Neuronal stem cell (in vitro differentiated cells): ENCODE measurements around the gene WDR45B.

Experiments used
- DNase-seq: peaks from one replicate; pipeline ENCODE4 v3.0.0-alpha.2; 2013; ENCODE audit warnings: low spot score
- H2AFZ ChIP-seq: one replicate; pipeline ENCODE4 v1.6.1; 2013; ENCODE audit warnings: mild to moderate bottlenecking, low read length, inconsistent platforms
- H2AK5ac ChIP-seq: 2 replicates; pipeline ENCODE4 v1.6.1; 2013; ENCODE audit warnings: low read depth, mild to moderate bottlenecking, inconsistent platforms, low read length, moderate library complexity, mixed read lengths
- H2BK120ac ChIP-seq: 2 replicates; pipeline ENCODE4 v1.6.1; 2013; ENCODE audit warnings: low read depth, mild to moderate bottlenecking, inconsistent platforms, low read length, moderate library complexity, mixed read lengths
- H2BK12ac ChIP-seq: one replicate; pipeline ENCODE4 v1.6.1; 2013; ENCODE audit warnings: low read length, inconsistent platforms
- H2BK15ac ChIP-seq: 2 replicates; pipeline ENCODE4 v1.6.1; 2013; ENCODE audit warnings: mild to moderate bottlenecking, low read length, inconsistent platforms, mixed read lengths
- H2BK5ac ChIP-seq: one replicate; pipeline ENCODE4 v1.6.1; 2013; ENCODE audit warnings: inconsistent platforms, mild to moderate bottlenecking, low read length, moderate library complexity
- H3K14ac ChIP-seq: one replicate; pipeline ENCODE4 v1.6.1; 2013; ENCODE audit warnings: low read length, inconsistent platforms
- H3K18ac ChIP-seq: 2 replicates; pipeline ENCODE4 v1.6.1; 2013; ENCODE audit warnings: low read length, inconsistent platforms
- H3K23ac ChIP-seq: 2 replicates; pipeline ENCODE4 v1.6.1; 2013; ENCODE audit warnings: low read depth, mild to moderate bottlenecking, mixed read lengths, low read length, inconsistent platforms; ENCODE audit not compliant: poor library complexity
- H3K27ac ChIP-seq: replicated peaks from 3 replicates; pipeline ENCODE4 v1.5.1; 2013; ENCODE audit warnings: low read length, inconsistent platforms
- H3K27me3 ChIP-seq, 3 experiments: 2 replicates each; pipeline ENCODE4 v1.6.1; 2013; ENCODE audit warnings: low read length in 3 of 3, mild to moderate bottlenecking in 2 of 3, inconsistent platforms in 1 of 3, low read depth in 1 of 3, mixed read lengths in 1 of 3, moderate library complexity in 1 of 3; ENCODE audit not compliant: control insufficient read depth in 3 of 3, insufficient read depth in 3 of 3
- H3K36me3 ChIP-seq, 2 donors: replicated peaks in 1 of 2; 2 replicates each; pipeline ENCODE4 v1.6.1; 2013; ENCODE audit warnings: low read length in 2 of 2; ENCODE audit not compliant: control insufficient read depth in 2 of 2, insufficient read depth in 2 of 2
- H3K4ac ChIP-seq: 2 replicates; pipeline ENCODE4 v1.6.1; 2013; ENCODE audit warnings: inconsistent platforms, mild to moderate bottlenecking, low read length, moderate library complexity
- H3K4me1 ChIP-seq, 2 donors: 1 replicate in 1 of 2; 2 replicates in 1 of 2; pipeline ENCODE4 v1.6.1; 2013; ENCODE audit warnings: low read length in 2 of 2, low read depth in 1 of 2; ENCODE audit not compliant: control insufficient read depth in 2 of 2, insufficient read depth in 1 of 2
- H3K4me2 ChIP-seq: one replicate; pipeline ENCODE4 v1.6.1; 2013; ENCODE audit warnings: mild to moderate bottlenecking, low read length, inconsistent platforms; ENCODE audit not compliant: insufficient read depth, poor library complexity, severe bottlenecking
- H3K4me3 ChIP-seq, 2 donors: 2 replicates each; pipeline ENCODE4 v1.5.1; 2013; ENCODE audit warnings: low read length in 2 of 2, mild to moderate bottlenecking in 2 of 2, inconsistent platforms in 1 of 2, moderate library complexity in 1 of 2
- H3K79me1 ChIP-seq: one replicate; pipeline ENCODE4 v1.6.1; 2013; ENCODE audit warnings: low read depth, mild to moderate bottlenecking, inconsistent platforms, low read length, moderate library complexity
- H3K9ac ChIP-seq: one replicate; pipeline ENCODE4 v1.6.1; 2013; ENCODE audit warnings: mild to moderate bottlenecking, low read depth, low read length, inconsistent platforms; ENCODE audit not compliant: poor library complexity
- H3K9me3 ChIP-seq, 2 donors: replicated peaks in 1 of 2; 2 replicates each; pipeline versions ENCODE3 to v1.6.1; 2013; ENCODE audit warnings: low read length in 2 of 2, mild to moderate bottlenecking in 2 of 2, inconsistent platforms in 1 of 2, low read depth in 1 of 2, mixed read lengths in 1 of 2, moderate library complexity in 1 of 2; ENCODE audit not compliant: control insufficient read depth in 2 of 2, insufficient read depth in 1 of 2
- H4K8ac ChIP-seq: one replicate; pipeline ENCODE4 v1.6.1; 2013; ENCODE audit warnings: low read depth, mild to moderate bottlenecking, inconsistent platforms, low read length, moderate library complexity
- H4K91ac ChIP-seq: one replicate; pipeline ENCODE4 v1.6.1; 2013; ENCODE audit warnings: low read length, low read depth, mild to moderate bottlenecking, inconsistent platforms; ENCODE audit not compliant: poor library complexity
- WGBS, 2 donors: extraction: QIAGEN DNeasy Blood & Tissue Kit; methylation state at CpG; one replicate each; pipeline ENCODE4 v1.1.7; 2013; ENCODE audit warnings: missing lambda C conversion rate in 2 of 2, mixed read lengths in 1 of 2; ENCODE audit not compliant: insufficient read length in 2 of 2, insufficient replicate concordance in 1 of 2; ENCODE audit errors: extremely low coverage in 2 of 2; 5-methylcytosine and 5-hydroxymethylcytosine counted together

The WDR45B gene

DNA sequence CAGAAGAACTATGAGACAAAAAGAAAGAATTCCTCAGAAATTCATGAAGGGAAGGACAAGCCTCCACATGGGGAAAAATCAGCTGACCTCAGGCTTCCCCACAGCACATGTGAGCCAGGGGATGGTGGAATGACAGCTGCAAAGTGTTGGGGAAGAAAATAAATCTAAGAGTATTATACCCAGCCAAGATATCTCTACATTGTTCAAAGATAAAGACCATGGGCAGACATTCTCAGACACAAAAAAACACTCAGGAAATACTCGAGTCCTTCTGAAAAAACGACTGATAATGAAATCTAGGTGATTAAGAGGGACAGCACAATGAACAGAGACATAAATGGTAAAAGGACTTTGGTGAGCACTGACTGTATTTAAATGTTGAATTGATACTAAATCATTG lies 46.4 kb upstream of the WDR45B start:
- H4K8ac ChIP-seq = no peak overlapping the region
- H2AK5ac ChIP-seq = no peak overlapping the region
- H3K4ac ChIP-seq = no peak overlapping the region
- no peak overlapping the region for H3K23ac ChIP-seq
- no peak overlapping the region for H3K18ac ChIP-seq
- H3K4me3 ChIP-seq = no peak overlapping the region
- no peak for DNase-seq
- no peak overlapping the region for H2BK120ac ChIP-seq
- no CpG with 5 or more reads among the region's 2 CpGs for WGBS, 2 donors
- H2BK12ac ChIP-seq = no peak overlapping the region
- peaks cover 8 to 15% of the 10 kb centered on the region in 2 donors for H3K9me3 ChIP-seq
- no peak overlapping the region for H3K9ac ChIP-seq
- no peaks in the 10 kb centered on the region for H3K36me3 ChIP-seq
- H2BK5ac ChIP-seq = no peak overlapping the region
- H4K91ac ChIP-seq = no peak overlapping the region
- H3K79me1 ChIP-seq = peaks cover 4% of the 10 kb centered on the region
- no peak overlapping the region for H3K14ac ChIP-seq
- no peak overlapping the region for H3K4me2 ChIP-seq
- no peak overlapping the region for H3K27ac ChIP-seq
- no peak overlapping the region for H2BK15ac ChIP-seq
- peaks cover 17 to 24% of the 10 kb centered on the region in 2 donors for H3K4me1 ChIP-seq
- peaks cover 10 to 26% (median 15%) of the 10 kb centered on the region in 3 experiments for H3K27me3 ChIP-seq
- H2AFZ ChIP-seq = no peak overlapping the region

DNA sequence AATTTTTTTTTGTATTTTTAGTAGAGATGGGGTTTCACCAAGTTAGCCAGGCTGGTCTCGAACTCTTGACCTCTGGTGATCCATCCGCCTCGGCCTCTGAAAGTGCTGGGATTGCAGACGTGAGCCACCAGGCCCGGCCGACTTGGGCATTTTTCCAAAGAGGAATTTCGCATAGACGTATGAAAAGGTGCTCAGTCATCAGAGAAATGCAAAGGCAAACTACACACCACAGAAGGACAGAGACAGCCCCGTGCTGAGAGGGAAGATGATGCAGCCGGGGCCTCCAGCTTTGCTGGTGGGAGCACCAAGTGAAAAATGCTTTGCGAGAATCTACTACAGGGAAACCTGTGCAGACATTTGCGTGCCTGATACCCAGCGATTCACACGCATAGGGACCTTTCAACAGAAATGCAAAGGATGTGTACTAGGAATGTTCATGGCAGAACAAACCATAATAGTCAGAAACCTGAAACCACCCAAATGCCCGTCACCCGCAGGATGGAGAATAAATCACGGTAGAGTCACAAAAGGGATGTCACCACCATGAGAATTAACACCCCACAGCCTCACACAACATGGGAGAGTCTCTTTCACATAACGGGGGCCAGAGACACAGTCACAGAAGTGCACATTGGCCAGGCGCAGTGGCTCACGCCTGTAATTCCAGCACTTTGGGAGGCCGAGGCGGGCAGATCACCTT lies 45.1 kb upstream of the WDR45B start:
- Histone ChIP-seq H3K27ac (no peak overlapping the region), H3K4ac (no peak overlapping the region), H4K8ac (no peak overlapping the region), H3K23ac (no peak overlapping the region), H2AFZ (no peak overlapping the region), H3K9me3 (peaks cover 3 to 15% of the 10 kb centered on the region in 2 donors), H2BK12ac (no peak overlapping the region), H3K36me3 (no peaks in the 10 kb centered on the region), H3K18ac (no peak overlapping the region), H4K91ac (no peak overlapping the region), H3K4me2 (no peak overlapping the region), H2BK5ac (no peak overlapping the region), H3K79me1 (peaks cover 2% of the 10 kb centered on the region), H2AK5ac (no peak overlapping the region), H2BK120ac (no peak overlapping the region), H3K14ac (no peak overlapping the region), H2BK15ac (no peak overlapping the region), H3K9ac (no peak overlapping the region), H3K4me3 (no peak overlapping the region), H3K27me3 (peaks cover 10 to 20% (median 11%) of the 10 kb centered on the region in 3 experiments), H3K4me1 (peaks cover 14 to 19% of the 10 kb centered on the region in 2 donors)
- no CpG with 5 or more reads among the region's 22 CpGs for WGBS, 2 donors
- DNase-seq = no peak

GRCh38 chr17:82692268-82692667 lies 44.0 kb upstream of the WDR45B start:
- H2BK5ac ChIP-seq = no peak overlapping the region
- peak overlapping the region; percentile 78 for H2BK15ac ChIP-seq
- no peak overlapping the region for H3K18ac ChIP-seq
- H2AK5ac ChIP-seq = no peak overlapping the region
- H3K9ac ChIP-seq = no peak overlapping the region
- no peaks in the 10 kb centered on the region for H3K79me1 ChIP-seq
- H2AFZ ChIP-seq = no peak overlapping the region
- no peak overlapping the region for H3K4me2 ChIP-seq
- H3K14ac ChIP-seq = no peak overlapping the region
- no peak overlapping the region for H4K91ac ChIP-seq
- H2BK12ac ChIP-seq = no peak overlapping the region
- H3K27me3 ChIP-seq = peaks cover 5 to 12% (median 6%) of the 10 kb centered on the region in 3 experiments
- no peak overlapping the region for H4K8ac ChIP-seq
- H3K4ac ChIP-seq = no peak overlapping the region
- no peak overlapping the region for H3K27ac ChIP-seq
- H3K36me3 ChIP-seq = no peaks in the 10 kb centered on the region
- DNase-seq = no peak
- no peak overlapping the region for H3K4me3 ChIP-seq
- peaks cover 9 to 17% of the 10 kb centered on the region in 2 donors for H3K4me1 ChIP-seq
- H2BK120ac ChIP-seq = no peak overlapping the region
- H3K9me3 ChIP-seq = peaks cover 3 to 15% of the 10 kb centered on the region in 2 donors
- H3K23ac ChIP-seq = no peak overlapping the region
- WGBS, 2 donors = no CpG with 5 or more reads among the region's 16 CpGs

DNA sequence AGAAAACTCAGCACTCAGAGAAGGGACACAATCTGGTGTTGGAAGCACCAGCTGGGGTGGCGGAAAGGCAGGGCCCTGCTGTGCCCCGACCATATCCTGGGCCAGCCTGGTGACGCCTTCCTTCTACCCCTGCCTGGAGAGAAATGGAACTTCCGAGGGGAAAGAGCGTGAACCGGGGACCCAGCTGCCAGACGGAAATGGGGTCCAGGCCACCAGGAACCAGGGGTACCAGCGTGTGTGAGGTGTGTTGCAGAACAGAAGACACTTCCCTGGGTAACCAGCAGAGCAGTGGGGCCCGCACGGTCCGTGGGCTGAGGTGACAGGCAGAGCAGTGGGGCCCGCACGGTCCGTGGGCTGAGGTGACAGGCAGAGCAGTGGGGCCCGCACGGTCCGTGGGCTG lies 43.5 kb upstream of the WDR45B start:
- Histone ChIP-seq H3K18ac (peak overlapping the region; percentile 48), H3K36me3 (no peaks in the 10 kb centered on the region), H2AFZ (no peak overlapping the region), H2BK15ac (peak overlapping the region; percentile 54), H3K9me3 (peaks cover 2 to 15% of the 10 kb centered on the region in 2 donors), H2AK5ac (peak overlapping the region; percentile 10), H2BK12ac (no peak overlapping the region), H2BK120ac (no peak overlapping the region), H4K91ac (no peak overlapping the region), H3K27ac (no peak overlapping the region), H2BK5ac (no peak overlapping the region), H3K14ac (no peak overlapping the region), H3K9ac (no peak overlapping the region), H3K79me1 (no peaks in the 10 kb centered on the region), H4K8ac (no peak overlapping the region), H3K23ac (no peak overlapping the region), H3K4me2 (no peak overlapping the region), H3K4me3 (no peak overlapping the region), H3K27me3 (peaks cover 0 to 6% (median under 1%) of the 10 kb centered on the region in 3 experiments), H3K4ac (no peak overlapping the region), H3K4me1 (peaks cover 5 to 14% of the 10 kb centered on the region in 2 donors)
- no CpG with 5 or more reads among the region's 17 CpGs for WGBS, 2 donors
- no peak for DNase-seq
